RKO (cell line): Measurements from ENCODE around the gene SETD1B.
A peak's percentile ranks its signal among the peaks of the same experiment; 100 is the strongest.

Experiments used
- DNase-seq: peaks from one replicate; pipeline ENCODE4 v3.0.0-alpha.2; 2016; ENCODE audit warnings: low spot score

Gene SETD1B

DNA sequence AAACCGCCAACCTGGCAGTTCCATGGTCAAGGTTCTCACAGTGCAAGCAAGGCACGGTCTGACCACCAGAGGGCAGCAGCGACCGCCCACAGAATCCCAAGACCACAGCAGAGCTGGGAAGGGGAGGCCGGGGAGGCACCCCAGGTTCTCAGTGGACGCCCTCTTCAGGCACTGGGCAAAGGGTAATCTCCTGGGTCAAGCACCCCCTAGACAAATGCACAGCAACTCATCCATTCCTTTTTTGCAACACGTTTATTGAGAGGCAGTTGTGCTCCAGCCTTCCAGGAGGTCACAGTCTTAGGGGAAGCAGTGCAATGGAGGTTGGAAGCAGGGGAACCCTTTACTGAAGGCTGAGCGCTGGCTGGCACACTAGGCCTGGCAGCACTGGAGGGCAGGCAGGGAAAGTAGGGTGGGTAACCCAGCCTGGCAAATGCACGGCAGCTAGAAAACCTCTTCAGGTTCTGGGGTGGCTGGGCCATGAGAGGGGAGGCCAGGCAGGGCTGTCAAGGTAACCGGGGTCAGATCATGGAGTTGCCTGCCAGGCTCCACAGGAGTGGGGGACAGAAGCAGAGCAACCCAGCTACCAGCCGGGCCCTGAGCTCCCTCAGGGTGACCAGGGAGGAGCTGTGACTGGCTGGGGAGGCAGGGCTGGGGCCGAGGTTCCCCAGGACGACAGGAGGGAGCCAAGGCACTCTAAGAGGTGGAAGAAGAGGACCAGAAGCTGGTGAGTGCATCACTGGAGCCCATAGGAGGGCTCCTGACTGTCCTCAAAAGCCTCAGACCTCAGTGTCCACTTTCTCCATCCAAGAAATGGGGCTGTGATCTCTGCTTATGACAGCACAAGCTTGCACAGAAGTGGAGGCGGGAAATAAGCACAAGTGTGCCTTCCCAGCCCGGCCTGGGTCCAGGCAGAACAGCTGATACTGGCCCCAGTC is 8.5 kb upstream of the SETD1B start:
- DNase-seq, result peak; percentile 86

DNA sequence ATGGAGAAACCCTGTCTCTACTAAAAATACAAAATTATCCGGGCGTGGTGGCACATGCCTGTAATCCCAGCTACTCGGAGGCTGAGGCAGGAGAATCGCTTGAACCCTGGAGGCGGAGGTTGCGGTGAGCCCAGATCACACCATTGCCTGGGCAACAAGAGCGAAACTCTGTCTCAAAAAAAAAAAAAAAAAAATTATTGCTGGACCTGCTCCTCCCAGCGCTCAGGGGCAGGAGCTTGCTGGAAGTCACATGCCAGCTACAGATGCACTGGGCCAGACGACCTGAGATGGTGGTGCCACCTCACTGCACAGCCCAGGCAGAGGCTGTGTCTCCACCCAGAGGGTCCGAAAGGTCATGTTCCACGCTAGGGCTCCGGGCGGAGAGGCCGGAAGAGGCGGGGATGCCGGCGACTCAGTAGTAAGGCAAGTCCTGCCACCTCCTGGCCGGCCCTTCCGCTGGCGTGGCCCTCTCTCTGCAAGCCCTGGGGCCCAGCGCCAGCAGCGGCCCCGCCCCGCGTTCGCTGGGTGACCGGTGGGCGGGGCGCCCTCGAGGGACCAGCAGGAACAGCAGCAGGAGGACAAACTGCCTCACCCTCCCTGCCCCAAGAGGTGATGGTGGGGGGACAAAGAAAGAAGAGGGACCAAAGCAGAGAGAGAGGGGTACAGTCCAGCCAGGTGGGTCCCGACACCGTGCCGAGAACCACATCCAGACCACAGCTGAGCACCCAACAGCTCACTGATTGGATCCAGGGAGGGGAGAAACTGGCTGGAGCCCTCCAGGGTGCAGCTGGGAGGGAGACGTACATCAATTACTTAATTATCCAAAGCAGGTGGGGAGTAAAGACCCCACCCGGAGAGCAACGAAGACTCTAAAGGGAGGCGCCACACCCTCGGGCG is 6.7 kb upstream of the SETD1B start:
- peak; percentile 96 for DNase-seq

DNA sequence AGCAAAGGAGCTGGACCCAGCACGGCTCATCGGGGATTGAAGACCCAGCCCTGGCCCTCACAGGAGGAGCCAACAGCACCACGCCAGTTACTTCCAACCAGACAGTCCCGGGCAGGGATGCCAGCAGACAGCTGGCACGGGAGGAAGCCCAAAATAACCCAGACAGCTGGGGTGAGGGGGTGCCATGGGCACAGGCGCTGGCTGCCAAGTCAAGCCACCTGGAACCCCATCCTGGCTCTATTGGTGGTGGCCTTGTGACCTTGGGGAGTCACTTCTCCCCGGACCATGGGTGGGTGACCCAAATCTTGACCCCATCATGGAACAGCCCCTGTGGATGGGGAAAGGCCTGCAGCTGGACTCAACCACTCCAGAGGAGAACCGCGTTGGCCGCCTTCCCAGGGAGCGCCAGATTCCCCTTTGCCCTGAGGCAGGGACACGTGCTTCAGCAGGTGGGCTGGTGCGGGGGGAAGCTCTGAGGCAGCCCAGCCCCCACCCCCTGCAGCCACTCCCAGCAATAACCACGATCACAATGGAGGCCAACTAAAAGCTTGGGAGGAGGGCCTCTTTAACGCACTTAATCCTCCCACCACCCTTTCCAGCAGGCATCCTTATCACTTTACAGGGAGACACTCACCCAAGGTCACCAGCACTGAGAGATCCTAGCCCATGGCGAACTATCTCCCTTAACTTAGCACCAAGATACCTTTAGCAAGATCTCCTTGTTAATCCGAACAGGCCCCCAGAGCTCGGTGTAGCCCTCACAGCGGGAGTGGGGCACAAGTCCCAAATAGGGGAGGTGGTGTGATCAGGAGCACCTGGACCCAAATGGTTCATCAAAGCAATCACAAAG is 5.6 kb upstream of the SETD1B start:
- no peak for DNase-seq

DNA sequence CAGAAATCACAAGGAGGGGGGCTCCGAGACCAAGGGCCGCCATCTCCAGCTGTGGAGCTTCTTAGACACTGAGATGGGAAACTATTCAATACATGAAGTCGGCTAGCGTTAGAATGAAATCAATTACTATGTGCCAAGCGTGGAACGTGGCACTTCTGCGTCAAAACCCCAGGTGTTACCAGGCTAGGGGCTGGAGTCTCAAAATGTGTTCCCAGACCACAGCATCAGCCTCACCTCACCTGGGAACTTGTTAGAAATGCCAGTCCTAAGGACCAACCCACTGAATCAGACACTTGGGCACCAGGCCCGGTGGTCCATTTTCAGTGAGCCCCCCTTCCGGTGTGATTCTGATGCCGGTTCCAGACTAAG is 5.0 kb upstream of the SETD1B start:
- DNase-seq, result no peak

DNA sequence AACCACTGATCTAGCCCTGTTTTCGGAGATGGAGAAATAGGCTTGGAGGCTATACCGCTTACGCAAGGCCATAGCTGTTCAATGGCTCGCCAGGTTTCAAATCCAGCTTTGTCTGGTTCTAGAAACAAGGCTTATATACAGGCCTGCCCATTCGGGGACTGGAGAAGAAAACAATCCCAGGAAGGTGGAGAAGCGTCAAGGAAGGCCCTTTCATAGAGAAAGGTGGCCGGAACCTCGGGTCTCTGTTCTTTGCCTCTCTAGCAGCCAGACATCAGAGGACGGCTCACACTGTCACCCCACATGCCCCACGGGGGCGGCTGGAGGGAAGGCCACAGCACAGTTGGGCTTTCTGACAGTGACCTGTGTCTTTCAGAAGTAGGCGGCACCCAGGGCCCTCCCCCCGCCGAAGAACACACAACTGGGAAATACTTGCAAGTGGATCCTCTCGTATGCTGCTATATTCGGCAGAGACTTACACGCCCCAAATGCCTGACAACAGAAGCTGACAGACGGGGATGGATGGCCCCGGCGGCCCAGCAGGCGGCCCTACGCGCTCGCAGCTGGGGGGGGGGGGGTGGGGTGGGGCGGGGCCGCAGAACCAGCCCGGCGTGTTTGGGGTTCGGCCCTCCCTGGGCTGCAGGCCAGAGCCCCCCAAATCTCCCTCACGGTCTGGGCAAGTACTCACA is 4.5 kb upstream of the SETD1B start:
- DNase-seq, result peak; percentile 88

DNA sequence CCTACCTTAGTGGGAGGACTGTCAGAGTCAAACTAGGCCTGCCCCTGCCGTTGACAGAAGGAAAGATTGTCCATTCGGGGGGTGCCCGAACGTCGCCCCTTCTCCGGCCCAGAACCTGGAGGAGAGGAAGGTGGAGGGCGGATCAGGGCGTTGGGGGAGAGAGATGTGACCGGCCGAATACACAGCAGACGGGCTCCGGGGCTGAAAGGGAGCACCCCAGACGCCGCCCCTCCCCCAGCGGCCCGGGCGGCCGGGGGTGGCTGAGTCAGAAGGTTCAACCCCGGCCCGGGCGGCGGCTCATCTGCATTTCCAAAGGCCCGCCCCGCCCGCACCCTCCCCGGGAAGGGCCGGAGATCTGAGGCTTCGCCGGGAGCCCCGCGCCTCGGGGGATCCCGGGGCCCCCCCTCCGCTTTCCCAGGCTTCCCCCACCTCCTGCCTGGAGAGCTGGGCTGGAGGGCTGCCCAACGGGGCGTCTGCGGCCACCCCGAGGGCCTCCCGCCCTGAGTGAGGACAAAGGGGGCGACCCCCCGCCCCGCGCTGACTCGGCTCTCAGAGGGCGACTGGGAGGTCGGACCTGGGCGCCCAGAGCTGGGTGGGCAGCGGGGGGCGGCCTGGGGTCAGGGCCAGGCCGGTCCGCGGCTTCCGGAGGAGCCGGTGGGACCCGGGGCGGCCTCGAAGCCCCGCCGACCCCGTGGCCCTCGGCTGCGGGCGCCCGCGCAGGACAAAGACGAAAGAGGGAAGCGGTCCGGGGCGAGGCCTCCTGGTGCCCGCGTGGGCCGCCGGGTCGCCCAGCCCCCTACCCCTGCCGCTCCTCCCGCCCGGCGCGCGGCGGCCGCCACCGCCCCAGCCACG is 3.7 kb upstream of the SETD1B start:
- peak; percentile 88 for DNase-seq

DNA sequence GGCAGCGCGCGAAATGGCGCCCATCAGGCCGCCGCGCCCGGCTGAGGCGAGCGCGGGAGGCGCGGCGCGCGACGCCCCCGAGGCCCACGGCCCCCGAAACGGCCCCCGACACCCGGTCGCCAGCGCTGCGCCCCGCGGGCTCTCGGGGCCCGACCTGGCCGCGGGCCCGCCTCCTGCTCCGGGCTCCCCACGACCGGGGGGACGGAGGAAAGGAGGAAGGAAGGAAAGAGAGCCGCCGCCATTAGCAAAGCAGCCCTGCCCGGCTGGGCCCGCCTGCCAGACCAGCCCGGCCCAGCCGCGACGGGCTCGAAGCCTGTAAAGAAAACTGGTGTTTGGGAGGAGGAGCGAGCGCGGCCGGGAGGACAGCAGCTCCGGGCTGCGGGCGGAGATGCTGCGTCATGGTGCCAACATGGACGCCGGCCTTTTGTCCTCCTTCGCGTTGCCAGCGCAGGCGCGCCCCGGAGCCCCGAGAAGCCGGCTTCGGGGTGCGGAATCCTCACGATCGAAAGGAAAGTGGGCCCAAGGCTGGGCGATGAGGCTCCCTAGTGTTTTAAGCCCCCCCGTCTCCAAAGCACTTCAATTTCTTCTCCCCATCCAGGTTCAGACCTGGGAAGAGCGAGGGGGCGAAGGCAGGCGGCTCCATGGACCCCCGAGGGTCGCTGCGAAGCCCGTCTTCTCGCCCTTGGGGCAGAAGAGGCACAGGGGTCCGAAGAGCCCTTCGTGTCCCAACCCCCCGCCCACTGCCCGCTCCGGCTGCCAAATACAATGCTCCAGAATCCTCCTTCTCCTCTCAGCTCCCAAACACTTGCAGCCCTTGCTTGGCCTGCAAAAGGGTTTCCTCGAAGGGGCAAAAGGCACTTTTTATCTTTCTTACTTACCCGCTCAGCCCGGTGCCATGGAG is 2.9 kb upstream of the SETD1B start:
- peak; percentile 73 for DNase-seq

DNA sequence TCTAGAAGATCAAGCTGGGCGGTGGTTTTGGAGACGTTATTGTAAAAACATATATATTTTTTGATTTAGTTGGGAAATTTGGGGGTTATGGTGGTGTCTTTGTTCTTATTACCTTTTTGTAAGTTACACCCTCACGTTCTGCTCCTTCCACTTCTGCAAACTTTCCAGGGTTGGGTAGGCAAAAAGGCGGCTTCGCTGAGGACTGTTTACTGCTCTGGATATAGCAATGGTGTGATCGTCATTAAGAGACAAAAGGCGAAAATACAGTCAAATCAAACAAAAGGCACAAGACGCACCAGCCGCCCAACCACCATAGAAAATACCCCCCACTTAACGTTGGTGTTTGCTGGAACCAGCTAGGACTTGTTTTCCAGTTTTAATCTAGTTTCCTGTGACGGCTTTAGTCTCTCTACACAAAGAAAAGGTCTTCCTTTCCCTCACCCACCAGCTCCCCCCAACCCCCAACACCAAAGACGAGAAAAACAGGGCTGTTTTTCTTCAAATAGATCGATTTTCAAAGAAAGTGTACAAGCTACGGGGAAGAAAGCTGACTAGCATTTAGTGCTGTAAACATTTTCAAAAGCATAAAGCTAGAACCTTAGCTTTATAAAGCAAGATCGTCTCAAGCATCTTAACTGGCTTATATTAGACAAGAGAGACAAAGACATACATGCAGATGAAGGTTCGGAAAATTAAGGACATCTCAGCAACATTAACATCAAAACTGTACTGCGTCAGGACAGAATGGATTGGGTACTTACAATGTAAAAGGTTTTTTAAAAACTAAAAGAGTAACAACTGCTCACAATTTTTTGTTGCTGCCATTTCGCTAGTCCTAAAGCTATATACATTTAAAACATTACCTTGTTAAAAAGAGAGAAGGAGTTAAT is 2.0 kb upstream of the SETD1B start:
- DNase-seq, result peak; percentile 78

DNA sequence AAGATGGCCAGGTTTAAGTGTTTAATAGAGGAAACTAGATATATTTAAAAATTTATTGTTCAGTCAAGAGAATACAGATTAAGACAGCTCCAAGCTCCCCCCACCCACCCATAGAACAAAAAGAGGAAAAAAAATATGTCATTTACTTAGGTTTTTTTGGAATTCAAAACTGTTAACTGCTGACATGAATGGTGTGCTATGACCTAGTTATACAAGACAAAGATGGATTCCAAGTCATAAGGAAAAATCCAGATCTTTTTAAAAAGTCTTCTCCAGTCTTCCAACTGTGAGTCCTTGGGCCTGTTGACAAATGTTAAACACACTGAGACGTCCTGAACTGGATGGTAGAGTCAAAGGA is 1.3 kb upstream of the SETD1B start:
- no peak for DNase-seq

DNA sequence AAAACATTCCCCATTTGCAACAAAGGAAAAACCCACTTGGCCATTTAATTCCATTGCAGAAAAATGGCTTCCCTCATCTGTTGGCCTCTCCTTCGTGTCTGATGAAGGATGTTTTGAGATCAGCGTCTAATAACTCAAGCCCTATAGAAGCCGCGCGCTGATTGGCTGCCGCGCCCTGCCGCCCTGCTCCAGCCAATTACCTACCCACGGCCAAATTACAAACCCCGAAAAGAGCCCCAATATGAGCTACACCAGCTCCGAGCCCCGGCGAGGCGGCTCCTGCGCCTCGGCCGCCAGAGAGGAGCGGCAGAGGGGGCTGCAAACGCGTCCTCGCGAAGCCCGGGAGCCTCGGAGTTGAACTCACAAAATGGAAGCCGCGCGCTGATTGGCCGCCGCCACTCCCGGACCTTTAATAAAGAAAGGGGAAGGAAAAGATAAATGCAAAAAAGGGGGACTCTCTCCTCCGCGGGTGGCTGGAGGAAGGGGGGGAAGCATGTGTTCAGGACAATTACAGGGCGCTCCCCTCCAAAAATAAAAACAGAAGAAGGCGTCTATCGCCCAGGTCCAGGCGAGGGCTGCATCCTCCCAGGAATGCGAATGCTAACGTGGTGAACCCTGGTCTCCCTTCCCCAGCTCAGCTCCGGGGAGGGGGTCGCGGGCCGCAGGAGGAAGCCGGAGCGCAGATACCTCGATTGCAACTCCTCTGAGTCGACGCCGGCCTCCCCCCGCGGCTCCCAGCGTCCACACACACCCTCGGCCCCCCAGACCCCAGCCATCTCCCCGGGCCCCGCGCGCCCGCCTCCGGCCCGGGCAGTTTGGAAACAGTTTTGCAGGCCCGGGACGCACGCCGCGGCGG is 738 bp upstream of the SETD1B start:
- DNase-seq, result peak; percentile 97

DNA sequence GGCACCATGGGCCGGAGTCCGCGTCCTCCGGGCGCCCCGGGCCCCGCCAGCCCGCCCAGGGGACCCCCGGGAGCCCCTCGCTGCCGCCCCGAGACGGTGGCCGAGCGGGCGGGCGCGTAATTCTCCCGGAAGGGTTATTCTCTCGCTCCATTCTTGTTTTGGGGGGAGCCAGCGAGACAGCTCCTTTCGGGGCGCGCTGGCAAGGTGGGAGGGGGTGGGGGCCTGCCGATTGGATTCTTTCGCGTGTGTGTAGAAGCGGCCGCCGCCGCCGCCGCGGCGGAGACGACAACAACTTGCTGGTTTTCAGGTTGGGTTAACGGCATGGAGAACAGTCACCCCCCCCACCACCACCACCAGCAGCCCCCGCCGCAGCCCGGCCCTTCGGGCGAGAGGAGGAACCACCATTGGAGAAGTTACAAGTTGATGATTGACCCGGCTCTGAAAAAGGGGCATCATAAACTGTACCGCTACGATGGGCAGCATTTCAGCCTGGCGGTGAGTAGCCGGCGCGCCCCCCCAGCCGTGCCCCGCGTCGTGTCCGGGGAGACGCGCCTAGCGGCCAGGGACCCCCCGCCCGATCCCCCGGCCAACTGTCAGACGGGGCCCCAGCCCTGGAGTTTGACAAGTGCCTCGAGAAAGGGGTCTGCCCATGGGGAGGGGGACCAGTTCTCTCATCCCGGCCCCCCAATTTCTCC is 755 bp downstream of the SETD1B start:
- peak; percentile 65 for DNase-seq

DNA sequence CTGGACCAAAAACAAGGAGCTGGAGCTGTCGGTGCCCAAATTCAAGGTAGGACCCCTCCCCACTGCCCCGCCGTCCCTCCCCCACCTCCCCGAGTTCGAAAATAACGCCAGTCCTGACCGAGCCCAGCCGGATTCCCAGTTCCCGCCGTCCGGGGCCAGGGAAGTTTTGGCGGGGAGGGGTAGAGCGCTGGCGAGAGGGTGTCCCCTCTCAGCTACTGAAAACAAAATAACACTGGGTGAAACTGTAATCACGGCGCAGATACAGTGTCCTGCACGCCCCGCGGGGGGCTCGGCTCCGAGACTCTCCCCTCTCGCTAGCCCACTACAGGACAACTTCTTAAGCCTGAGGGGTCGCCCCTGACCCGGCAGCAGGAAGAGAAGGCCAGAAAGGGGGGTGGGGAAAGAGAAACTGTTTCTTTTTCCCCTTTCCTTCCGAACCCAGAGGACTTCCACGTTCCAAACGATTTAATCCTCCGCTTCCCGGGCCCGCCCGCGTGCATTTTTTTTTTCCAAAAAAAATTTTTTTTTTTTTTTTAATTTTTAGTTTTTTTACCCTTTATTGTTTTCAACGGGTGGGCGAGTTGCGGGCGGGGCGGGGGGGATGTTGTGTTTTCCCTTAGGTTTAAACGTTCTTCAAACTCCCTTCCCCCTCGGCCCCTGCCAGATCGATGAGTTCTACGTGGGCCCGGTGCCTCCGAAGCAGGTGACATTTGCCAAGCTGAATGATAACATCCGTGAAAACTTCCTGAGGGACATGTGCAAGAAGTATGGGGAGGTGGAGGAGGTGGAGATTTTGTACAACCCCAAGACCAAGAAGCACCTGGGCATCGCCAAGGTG is 1.6 kb downstream of the SETD1B start:
- DNase-seq, result peak; percentile 66

DNA sequence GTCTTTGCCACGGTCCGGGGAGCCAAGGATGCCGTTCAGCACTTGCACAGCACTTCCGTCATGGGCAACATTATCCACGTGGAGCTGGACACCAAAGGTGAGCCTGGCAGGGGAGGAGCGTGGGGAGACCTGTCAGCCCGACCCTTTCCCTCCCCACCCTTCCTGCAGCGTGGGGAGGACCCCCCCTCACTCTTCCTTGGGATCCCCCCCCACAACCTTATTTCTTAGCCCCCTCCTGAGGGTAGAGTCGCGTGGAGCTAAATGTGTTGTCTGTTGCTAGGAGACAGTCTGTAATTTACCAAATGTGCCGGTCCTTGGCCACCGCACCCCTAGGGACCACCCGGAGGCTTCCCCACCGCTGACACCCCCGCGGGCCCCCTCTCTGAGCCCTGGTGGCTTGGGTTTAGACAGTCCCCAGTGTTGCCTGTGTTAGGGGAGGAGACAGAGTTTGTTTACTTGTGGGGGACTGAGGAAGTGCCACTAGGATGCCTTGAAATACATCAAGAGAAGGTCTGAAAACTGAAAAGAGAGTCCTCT is 2.3 kb downstream of the SETD1B start:
- DNase-seq, result no peak

DNA sequence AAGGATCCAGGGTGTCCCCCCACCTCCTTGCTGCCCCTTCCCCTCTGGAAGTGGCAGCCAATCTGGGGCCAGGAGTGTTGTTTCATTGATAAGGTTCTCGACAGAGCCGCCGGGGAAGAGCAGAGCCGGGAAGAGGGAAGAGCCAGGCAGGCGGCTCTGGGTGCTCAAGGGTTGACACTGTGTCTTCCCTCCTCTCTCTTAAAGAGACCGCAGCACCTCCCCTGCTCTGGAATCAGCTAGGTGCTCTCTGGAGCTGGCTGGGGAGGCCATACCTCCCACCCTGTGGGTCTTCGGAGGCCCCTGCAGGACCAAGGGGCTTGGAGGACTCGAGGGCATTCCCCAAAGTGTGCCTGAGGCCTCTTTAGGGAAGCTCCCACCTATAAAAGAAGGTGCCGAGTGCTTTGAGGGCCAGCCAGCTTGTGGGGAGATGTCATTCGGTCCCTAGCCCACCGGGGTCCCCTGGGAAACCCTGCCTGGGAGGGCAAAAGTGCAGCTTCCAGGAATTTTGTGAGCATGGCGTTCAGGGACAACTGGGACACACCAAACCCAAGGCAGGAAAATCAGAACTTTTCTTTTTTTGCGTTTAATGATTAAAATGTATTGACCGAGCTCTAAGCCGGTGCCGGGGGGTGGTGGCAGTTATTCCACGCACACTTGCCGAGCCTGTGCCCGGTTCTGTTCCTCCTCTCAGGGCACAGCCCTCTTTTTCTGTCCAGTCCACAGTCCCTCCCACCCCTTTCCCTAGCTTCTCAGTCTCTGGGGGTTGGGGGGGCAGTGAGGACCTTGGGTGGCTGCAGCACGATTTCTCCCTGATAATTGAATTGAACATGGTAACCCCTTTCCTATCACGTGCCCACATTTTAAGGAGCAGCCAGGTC is 3.0 kb downstream of the SETD1B start:
- no peak for DNase-seq
